H9 (cell line): ENCODE data around the gene UCK1. TPM values are rescaled to one million over a fixed set of nuclear protein-coding genes. Genes with fewer than 3 reads are reported as not detected.
A peak's percentile ranks its signal among the peaks of the same experiment; 100 is the strongest.

Experiments used
- DNase-seq: peaks from one replicate; pipeline ENCODE4 v3.0.0-alpha.2; 2017
- H2AFZ ChIP-seq: one replicate; pipeline ENCODE4 v1.6.1; 2013; ENCODE audit warnings: mild to moderate bottlenecking, low read length, control low read depth, moderate library complexity
- H2AK5ac ChIP-seq: 2 replicates; pipeline ENCODE4 v1.6.1; 2013; ENCODE audit warnings: low read length, control low read depth, mixed read lengths; ENCODE audit not compliant: insufficient read length
- H2BK120ac ChIP-seq: one replicate; pipeline ENCODE4 v1.6.1; 2013; ENCODE audit warnings: low read depth, mild to moderate bottlenecking, low read length, control low read depth, inconsistent platforms; ENCODE audit not compliant: poor library complexity, severe bottlenecking
- H2BK12ac ChIP-seq: 2 replicates; pipeline ENCODE4 v1.6.1; 2013; ENCODE audit warnings: low read length, control low read depth, mixed read lengths, low read depth; ENCODE audit not compliant: insufficient read length
- H2BK15ac ChIP-seq: 2 replicates; pipeline ENCODE4 v1.6.1; 2013; ENCODE audit warnings: low read depth, low read length, control low read depth
- H2BK20ac ChIP-seq: one replicate; pipeline ENCODE4 v1.6.1; 2013; ENCODE audit warnings: low read depth, mild to moderate bottlenecking, low read length, control low read depth, inconsistent platforms; ENCODE audit not compliant: poor library complexity, severe bottlenecking
- H2BK5ac ChIP-seq: 2 replicates; pipeline ENCODE4 v1.6.1; 2013; ENCODE audit warnings: low read length, control low read depth, mixed read lengths; ENCODE audit not compliant: insufficient read length
- H3K14ac ChIP-seq: 2 replicates; pipeline ENCODE4 v1.6.1; 2013; ENCODE audit warnings: low read length, control low read depth; ENCODE audit not compliant: insufficient read depth
- H3K18ac ChIP-seq: 2 replicates; pipeline ENCODE4 v1.6.1; 2013; ENCODE audit warnings: low read depth, mild to moderate bottlenecking, mixed read lengths, low read length, control low read depth; ENCODE audit not compliant: insufficient read length
- H3K23ac ChIP-seq: 2 replicates; pipeline ENCODE4 v1.6.1; 2013; ENCODE audit warnings: low read length, control low read depth, mixed read lengths, low read depth; ENCODE audit not compliant: insufficient read length
- H3K23me2 ChIP-seq: 2 replicates; pipeline ENCODE4 v1.6.1; 2013; ENCODE audit warnings: low read depth, mild to moderate bottlenecking, mixed read lengths, low read length, control low read depth; ENCODE audit not compliant: insufficient read length, poor library complexity, severe bottlenecking
- H3K27ac ChIP-seq: 2 replicates; pipeline ENCODE4 v1.5.1; 2013; ENCODE audit warnings: low read length, control low read depth, mixed read lengths, low read depth; ENCODE audit not compliant: insufficient read length
- H3K27me3 ChIP-seq: 2 replicates; pipeline ENCODE4 v1.6.1; 2013; ENCODE audit warnings: low read length, control low read depth, inconsistent platforms; ENCODE audit not compliant: insufficient read depth
- H3K4ac ChIP-seq: 2 replicates; pipeline ENCODE4 v1.6.1; 2013; ENCODE audit warnings: low read depth, mild to moderate bottlenecking, control low read depth, inconsistent platforms, low read length, moderate library complexity
- H3K4me1 ChIP-seq: 2 replicates; pipeline ENCODE4 v1.6.1; 2013; ENCODE audit warnings: low read length, control low read depth, inconsistent platforms; ENCODE audit not compliant: insufficient read depth
- H3K4me2 ChIP-seq: 2 replicates; pipeline ENCODE4 v1.6.1; 2013; ENCODE audit warnings: low read length, control low read depth, mixed read lengths; ENCODE audit not compliant: insufficient read length, insufficient read depth
- H3K56ac ChIP-seq: 2 replicates; pipeline ENCODE4 v1.6.1; 2013; ENCODE audit warnings: low read depth, mild to moderate bottlenecking, mixed read lengths, low read length, control low read depth; ENCODE audit not compliant: insufficient read length
- H3K79me1 ChIP-seq: 2 replicates; pipeline ENCODE4 v1.6.1; 2013; ENCODE audit warnings: low read depth, mild to moderate bottlenecking, moderate library complexity, low read length, control low read depth, inconsistent platforms; ENCODE audit not compliant: insufficient read depth, poor library complexity, severe bottlenecking
- H3K79me2 ChIP-seq: 2 replicates; pipeline ENCODE4 v1.6.1; 2013; ENCODE audit warnings: low read length, control low read depth, inconsistent platforms; ENCODE audit not compliant: insufficient read depth
- H3K9ac ChIP-seq: 2 replicates; pipeline ENCODE4 v1.6.1; 2013; ENCODE audit warnings: low read length, control low read depth, mixed read lengths; ENCODE audit not compliant: insufficient read length; ENCODE audit errors: extremely low read depth
- H3K9me3 ChIP-seq: one replicate; pipeline ENCODE4 v1.6.1; 2013; ENCODE audit warnings: low read depth, low read length, inconsistent platforms; ENCODE audit not compliant: control insufficient read depth
- H3T11ph ChIP-seq: one replicate; pipeline ENCODE4 v1.6.1; 2013; ENCODE audit warnings: mild to moderate bottlenecking, low read length, control low read depth, inconsistent platforms
- H4K20me1 ChIP-seq: one replicate; pipeline ENCODE4 v1.6.1; 2013; ENCODE audit not compliant: control insufficient read depth, insufficient read length, insufficient read depth
- H4K5ac ChIP-seq: 2 replicates; pipeline ENCODE4 v1.6.1; 2013; ENCODE audit warnings: low read depth, mild to moderate bottlenecking, mixed read lengths, low read length, control low read depth; ENCODE audit not compliant: insufficient read length
- H4K8ac ChIP-seq: replicated peaks from 2 replicates; pipeline ENCODE4 v1.6.1; 2013; ENCODE audit warnings: low read length, control low read depth, mixed read lengths, low read depth; ENCODE audit not compliant: insufficient read length
- H4K91ac ChIP-seq: 2 replicates; pipeline ENCODE4 v1.6.1; 2013; ENCODE audit warnings: low read depth, mild to moderate bottlenecking, moderate library complexity, mixed read lengths, low read length, control low read depth; ENCODE audit not compliant: insufficient read length
- H3K27ac Mint-ChIP-seq, 3 experiments: 2 replicates in 2 of 3; 3 replicates in 1 of 3; pipeline ENCODE4 v1.8.0; 2020 to 2021; ENCODE audit warnings: mixed read lengths in 3 of 3, mild to moderate bottlenecking in 1 of 3, moderate library complexity in 1 of 3
- H3K27me3 Mint-ChIP-seq: 2 replicates; pipeline ENCODE4 v1.8.0; 2021; ENCODE audit warnings: low read depth, mild to moderate bottlenecking, moderate library complexity, mixed read lengths
- H3K36me3 Mint-ChIP-seq, 3 experiments: 2 replicates in 2 of 3; 3 replicates in 1 of 3; pipeline ENCODE4 v1.8.0; 2020 to 2021; ENCODE audit warnings: low read depth in 3 of 3, mixed read lengths in 3 of 3; ENCODE audit not compliant: insufficient read depth in 1 of 3
- H3K4me1 Mint-ChIP-seq, 2 experiments: 2 replicates each; pipeline ENCODE4 v1.8.0; 2020; ENCODE audit warnings: mixed read lengths in 2 of 2
- H3K4me3 Mint-ChIP-seq, 2 experiments: 2 replicates in 1 of 2; 3 replicates in 1 of 2; pipeline ENCODE4 v1.8.0; 2020 to 2021; ENCODE audit warnings: mild to moderate bottlenecking in 2 of 2, mixed read lengths in 2 of 2, moderate library complexity in 1 of 2
- H3K9me3 Mint-ChIP-seq, 2 experiments: 2 replicates in 1 of 2; 3 replicates in 1 of 2; pipeline ENCODE4 v1.8.0; 2020; ENCODE audit warnings: mild to moderate bottlenecking in 2 of 2, mixed read lengths in 2 of 2, moderate library complexity in 1 of 2
- WGBS: extraction: QIAGEN DNeasy Blood & Tissue Kit; methylation state at CpG from one replicate; pipeline ENCODE4 v1.1.7; 2013; ENCODE audit warnings: missing lambda C conversion rate, low lambda C conversion rate, mixed read lengths; ENCODE audit not compliant: insufficient read length; ENCODE audit errors: extremely low coverage; 5-methylcytosine and 5-hydroxymethylcytosine counted together
- total RNA-seq: library from RNA; stranded (reverse); gene quantifications from 2 replicates; pipeline ENCODE4 v1.2.1, GENCODE V29; 2021
- TF ChIP-seq, protein P1 (sequence below): fragments of 200-600 bp; sonication (generic); conservative IDR thresholded peaks from 3 replicates; pipeline ENCODE4 v1.8.0; 2021; ENCODE audit warnings: antibody characterized with exemption, mild to moderate bottlenecking

UCK1 gene
- total RNA-seq, 1 experiment from 2014 or later, result 54.2 TPM

DNA sequence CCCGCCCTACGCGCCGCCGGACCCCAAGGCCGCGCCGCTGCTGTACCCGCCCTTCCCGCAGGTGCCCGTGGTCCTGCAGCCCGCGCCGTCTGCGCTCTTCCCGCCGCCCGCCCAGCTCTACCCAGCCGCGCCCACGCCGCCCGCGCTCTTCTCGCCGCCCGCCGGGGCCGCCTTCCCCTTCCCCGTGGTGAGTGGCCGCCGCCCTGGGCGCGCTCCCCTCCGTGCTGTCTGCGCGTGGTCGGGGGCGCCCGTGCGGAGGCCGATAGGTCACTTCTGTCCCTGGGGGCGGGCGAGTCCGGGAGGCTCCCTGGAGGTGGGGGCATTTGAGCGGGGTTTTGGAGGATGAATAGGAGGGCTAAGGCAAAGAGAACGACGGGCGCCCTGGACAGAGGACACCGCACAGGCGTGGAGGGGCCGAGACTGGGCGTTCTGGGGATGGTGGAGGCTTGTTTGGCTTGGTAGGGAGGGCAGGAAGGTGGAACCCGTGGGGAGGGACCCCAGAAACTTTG lies 23.8 kb upstream of the UCK1 start:
- peaks cover 2 to 3% of the 10 kb centered on the region in 2 experiments for H3K4me1 Mint-ChIP-seq
- Histone ChIP-seq H3K23me2 (no peaks in the 10 kb centered on the region), H3K9me3 (no peaks in the 10 kb centered on the region), H4K8ac (no peak overlapping the region), H4K5ac (no peak overlapping the region), H3K9ac (no peak overlapping the region), H3K27me3 (peaks cover 5% of the 10 kb centered on the region; the same call in 1 of the 2 replicates), H3T11ph (no peak overlapping the region), H4K20me1 (no peaks in the 10 kb centered on the region), H3K4ac (no peak overlapping the region), H4K91ac (no peak overlapping the region), H3K4me2 (no peak overlapping the region), H3K4me1 (no peaks in the 10 kb centered on the region; the same call in 1 of the 2 replicates), H3K14ac (no peak overlapping the region; the same call in 1 of the 2 replicates), H3K79me2 (no peaks in the 10 kb centered on the region), H2BK120ac (no peak overlapping the region), H3K79me1 (no peaks in the 10 kb centered on the region), H2BK5ac (no peak overlapping the region), H3K27ac (no peak overlapping the region), H2BK12ac (no peak overlapping the region), H3K56ac (no peak overlapping the region), H3K23ac (no peak overlapping the region), H2AFZ (no peak overlapping the region), H2AK5ac (no peak overlapping the region), H2BK15ac (no peak overlapping the region), H2BK20ac (no peak overlapping the region), H3K18ac (no peak overlapping the region)
- DNase-seq, result no peak
- peaks cover 0 to 3% (median 2%) of the 10 kb centered on the region in 3 experiments; a peak in 3 of 7 replicates for H3K36me3 Mint-ChIP-seq
- H3K9me3 Mint-ChIP-seq, result peaks cover 10% of the 10 kb centered on the region in 2 experiments; a peak in 4 of 5 replicates
- H3K27me3 Mint-ChIP-seq, result peaks cover 57% of the 10 kb centered on the region
- no CpG with 5 or more reads among the region's 54 CpGs for WGBS
- TF ChIP-seq, protein P1, sequence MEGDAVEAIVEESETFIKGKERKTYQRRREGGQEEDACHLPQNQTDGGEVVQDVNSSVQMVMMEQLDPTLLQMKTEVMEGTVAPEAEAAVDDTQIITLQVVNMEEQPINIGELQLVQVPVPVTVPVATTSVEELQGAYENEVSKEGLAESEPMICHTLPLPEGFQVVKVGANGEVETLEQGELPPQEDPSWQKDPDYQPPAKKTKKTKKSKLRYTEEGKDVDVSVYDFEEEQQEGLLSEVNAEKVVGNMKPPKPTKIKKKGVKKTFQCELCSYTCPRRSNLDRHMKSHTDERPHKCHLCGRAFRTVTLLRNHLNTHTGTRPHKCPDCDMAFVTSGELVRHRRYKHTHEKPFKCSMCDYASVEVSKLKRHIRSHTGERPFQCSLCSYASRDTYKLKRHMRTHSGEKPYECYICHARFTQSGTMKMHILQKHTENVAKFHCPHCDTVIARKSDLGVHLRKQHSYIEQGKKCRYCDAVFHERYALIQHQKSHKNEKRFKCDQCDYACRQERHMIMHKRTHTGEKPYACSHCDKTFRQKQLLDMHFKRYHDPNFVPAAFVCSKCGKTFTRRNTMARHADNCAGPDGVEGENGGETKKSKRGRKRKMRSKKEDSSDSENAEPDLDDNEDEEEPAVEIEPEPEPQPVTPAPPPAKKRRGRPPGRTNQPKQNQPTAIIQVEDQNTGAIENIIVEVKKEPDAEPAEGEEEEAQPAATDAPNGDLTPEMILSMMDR, result no peak
- H3K4me3 Mint-ChIP-seq, result peak overlapping the region; percentile 65 to 76
- no peak overlapping the region for H3K27ac Mint-ChIP-seq
